ENCODE measurements around the gene NPTX2. TPM values are rescaled to one million over a fixed set of nuclear protein-coding genes. Genes with fewer than 3 reads are reported as not detected.
A peak's percentile ranks its signal among the peaks of the same experiment; 100 is the strongest.

The NPTX2 gene
- 10 to 100 TPM in 5 of 7 donors, 1 to 10 TPM in 2; 3.6 to 64.6 (median 25.6) TPM for total RNA-seq
- 1 to 10 TPM; 2.2 to 6.0 (median 2.9) TPM for polyA plus RNA-seq
- long read RNA-seq, donor 1: 0 reads
- long read RNA-seq, donor 2: 0 reads

- Histone ChIP-seq H3K9me3 (peaks cover 0 to 6% (median 0%) of the 10 kb centered on the region in 8 donors), H3K36me3 (no peaks in the 10 kb centered on the region), H3K27me3 (replicated peaks in 1 of 7) (peaks cover 0 to 91% (median 27%) of the 10 kb centered on the region in 7 donors), H3K4me3 (peak within 1 kb of the TSS in 7 of 8 donors; percentile 19 to 64 (median 36)), H3K4me1 (peaks cover 4 to 39% (median 19%) of the 10 kb centered on the region in 6 donors), H3K27ac (peak within 1 kb of the TSS in 5 of 8 donors; percentile 9 to 59 (median 28))
- intact Hi-C loops (cut with DNase I; ENCODE audit: low total_unique reads): no loop called here
- WGBS, 5 donors: 5 to 26% (median 7%) methylated on average over 18 to 130 of the region's 130 CpGs
- TF ChIP-seq CTCF (IDR thresholded peaks at IDR 0.05 in 8 of 11, conservative IDR thresholded peaks at IDR 0.05 in 3 of 11) (peak in 1 of 11 experiments; percentile 21), POLR2A (IDR thresholded peaks at IDR 0.05) (peak in 1 of 3 donors; percentile 52), POLR2AphosphoS5 (IDR thresholded peaks at IDR 0.05) (peak; percentile 80 to 88 (median 81))
- no peak for DNase-seq
Observed at GRCh38 chr7:98617051-98617959, at the start of gene NPTX2. NPTX2 (plus strand) TSS chr7:98617285; CDS start chr7:98617462, 177 bp downstream.

- WGBS, 5 donors: 86 to 93% (median 89%) methylated on average over 7 of the region's 7 CpGs
- TF ChIP-seq POLR2AphosphoS5 (IDR thresholded peaks at IDR 0.05) (no peak), CTCF (IDR thresholded peaks at IDR 0.05 in 8 of 11, conservative IDR thresholded peaks at IDR 0.05 in 3 of 11) (no peak), POLR2A (IDR thresholded peaks at IDR 0.05) (no peak)
- peaks cover 0 to 34% (median 0%) of the 10 kb centered on the region in 7 donors for H3K27me3 ChIP-seq (replicated peaks in 1 of 7)
- DNase-seq: no peak
- no peak overlapping the region for H3K27ac ChIP-seq
- no peaks in the 10 kb centered on the region for H3K36me3 ChIP-seq
- H3K9me3 ChIP-seq: peaks cover 0 to 18% (median 4%) of the 10 kb centered on the region in 8 donors
- no peaks in the 10 kb centered on the region for H3K4me1 ChIP-seq
- no peak overlapping the region for H3K4me3 ChIP-seq
- intact Hi-C loops (cut with DNase I; ENCODE audit: low total_unique reads): no loop called here
Observed at GRCh38 chr7:98567991-98568390, 49.1 kb upstream of the NPTX2 start.

- H3K27me3 ChIP-seq (replicated peaks in 1 of 7): peaks cover 0 to 26% (median 0%) of the 10 kb centered on the region in 7 donors
- no peaks in the 10 kb centered on the region for H3K36me3 ChIP-seq
- H3K9me3 ChIP-seq: peaks cover 0 to 19% (median 4%) of the 10 kb centered on the region in 8 donors
- 54 to 82% (median 77%) methylated on average over 6 to 8 of the region's 8 CpGs for WGBS, 5 donors
- TF ChIP-seq POLR2A (IDR thresholded peaks at IDR 0.05) (no peak), POLR2AphosphoS5 (IDR thresholded peaks at IDR 0.05) (no peak), CTCF (IDR thresholded peaks at IDR 0.05 in 8 of 11, conservative IDR thresholded peaks at IDR 0.05 in 3 of 11) (no peak)
- H3K27ac ChIP-seq: peak overlapping the region in 5 of 8 donors; percentile 50 to 78 (median 65)
- intact Hi-C loops (cut with DNase I; ENCODE audit: low total_unique reads): no loop called here
- no peak for DNase-seq
- no peaks in the 10 kb centered on the region for H3K4me1 ChIP-seq
- H3K4me3 ChIP-seq: no peak overlapping the region
Observed at GRCh38 chr7:98568891-98569290, 48.2 kb upstream of the NPTX2 start.
